Immature natural killer cell (primary cell): Measurements from ENCODE around the gene SNRK. TPM values are rescaled to one million over a fixed set of nuclear protein-coding genes. Genes with fewer than 3 reads are reported as not detected.
A peak's percentile ranks its signal among the peaks of the same experiment; 100 is the strongest.

Experiments used
- DNase-seq, 3 donors: peaks; one replicate each; pipeline ENCODE4 v3.0.0; 2022; ENCODE audit warnings: mixed read lengths in 1 of 3
- H3K27ac Mint-ChIP-seq, 6 donors: one replicate each; pipeline ENCODE4 v1.8.0; 2020; ENCODE audit warnings: mixed read lengths in 6 of 6, mild to moderate bottlenecking in 5 of 6, inconsistent platforms in 4 of 6, moderate library complexity in 3 of 6
- H3K27me3 Mint-ChIP-seq, 3 donors: one replicate each; pipeline ENCODE4 v1.8.0; 2020 to 2021; ENCODE audit warnings: low read depth in 3 of 3, mild to moderate bottlenecking in 3 of 3, mixed read lengths in 3 of 3, moderate library complexity in 3 of 3, inconsistent platforms in 1 of 3
- H3K36me3 Mint-ChIP-seq, 3 donors: one replicate each; pipeline ENCODE4 v1.8.0; 2020; ENCODE audit warnings: mixed read lengths in 3 of 3, inconsistent platforms in 2 of 3, mild to moderate bottlenecking in 2 of 3
- H3K4me1 Mint-ChIP-seq, 2 donors: one replicate each; pipeline ENCODE4 v1.8.0; 2020; ENCODE audit warnings: inconsistent platforms in 2 of 2, mild to moderate bottlenecking in 2 of 2, mixed read lengths in 2 of 2, moderate library complexity in 1 of 2
- H3K4me3 Mint-ChIP-seq, 5 donors: one replicate each; pipeline ENCODE4 v1.8.0; 2020; ENCODE audit warnings: mild to moderate bottlenecking in 5 of 5, mixed read lengths in 5 of 5, inconsistent platforms in 3 of 5, moderate library complexity in 3 of 5
- H3K9me3 Mint-ChIP-seq, 6 donors: one replicate each; pipeline ENCODE4 v1.8.0; 2020; ENCODE audit warnings: mild to moderate bottlenecking in 6 of 6, mixed read lengths in 6 of 6, inconsistent platforms in 4 of 6, moderate library complexity in 3 of 6
- polyA plus RNA-seq, 3 donors: library from polyadenylated mRNA; unstranded; fragments of 300-500 nt; fragmentation: Illumina TruSeq; gene quantifications; one replicate each; pipeline ENCODE4 v1.2.3, GENCODE V29; 2021

The SNRK gene
- polyA plus RNA-seq, 3 donors from 2014 or later, result 34.3 to 68.6 (median 38.4) TPM

- peaks cover 24 to 28% of the 10 kb centered on the region in 2 donors for H3K4me1 Mint-ChIP-seq
- H3K27me3 Mint-ChIP-seq, result peaks cover 0 to 10% (median 10%) of the 10 kb centered on the region in 3 donors
- no peaks in the 10 kb centered on the region for H3K9me3 Mint-ChIP-seq
- no peak overlapping the region for H3K4me3 Mint-ChIP-seq
- peak overlapping the region in 1 of 6 donors; percentile 63 for H3K27ac Mint-ChIP-seq
- peaks cover 0 to 4% (median 0%) of the 10 kb centered on the region in 3 donors for H3K36me3 Mint-ChIP-seq
- DNase-seq, result no peak
These were observed 30.7 kb upstream of the SNRK start for GRCh38 chr3:43255662-43256061.

- peaks cover 0 to 4% (median 0%) of the 10 kb centered on the region in 3 donors for H3K36me3 Mint-ChIP-seq
- no peaks in the 10 kb centered on the region for H3K9me3 Mint-ChIP-seq
- H3K4me1 Mint-ChIP-seq, result peaks cover 24 to 28% of the 10 kb centered on the region in 2 donors
- DNase-seq, result peak in 1 of 3 donors; percentile 26
- H3K27me3 Mint-ChIP-seq, result peaks cover 0 to 12% (median 10%) of the 10 kb centered on the region in 3 donors
- peak overlapping the region in 3 of 6 donors; percentile 13 to 74 (median 65) for H3K27ac Mint-ChIP-seq
- H3K4me3 Mint-ChIP-seq, result peak overlapping the region in 4 of 5 donors; percentile 17 to 31 (median 24)
These were observed 29.5 kb upstream of the SNRK start for GRCh38 chr3:43256714-43257461.

GRCh38 chr3:43257850-43258249 is 28.5 kb upstream of the SNRK start:
- Mint-ChIP-seq H3K36me3 (peaks cover 0 to 4% (median 0%) of the 10 kb centered on the region in 3 donors), H3K27ac (no peak overlapping the region), H3K27me3 (peaks cover 0 to 12% (median 10%) of the 10 kb centered on the region in 3 donors)

GRCh38 chr3:43259626-43260025 is 26.7 kb upstream of the SNRK start:
- Mint-ChIP-seq H3K27me3 (peaks cover 0 to 9% (median 8%) of the 10 kb centered on the region in 3 donors), H3K27ac (no peak overlapping the region), H3K9me3 (no peaks in the 10 kb centered on the region), H3K36me3 (no peaks in the 10 kb centered on the region), H3K4me3 (no peak overlapping the region), H3K4me1 (peaks cover 24 to 28% of the 10 kb centered on the region in 2 donors)
- DNase-seq, result no peak

More at GRCh38 chr3:43257850-43258249, 28.5 kb upstream of the SNRK start:
- DNase-seq, result no peak
- Mint-ChIP-seq H3K4me1 (peaks cover 24 to 28% of the 10 kb centered on the region in 2 donors), H3K4me3 (no peak overlapping the region), H3K9me3 (no peaks in the 10 kb centered on the region)

- no peak overlapping the region for H3K4me3 Mint-ChIP-seq
- H3K27ac Mint-ChIP-seq, result no peak overlapping the region
- H3K36me3 Mint-ChIP-seq, result no peaks in the 10 kb centered on the region
These were observed 25.9 kb upstream of the SNRK start for GRCh38 chr3:43260412-43260811.

GRCh38 chr3:43262194-43262593 is 24.1 kb upstream of the SNRK start:
- H3K36me3 Mint-ChIP-seq, result no peaks in the 10 kb centered on the region
- H3K4me1 Mint-ChIP-seq, result peaks cover 17 to 21% of the 10 kb centered on the region in 2 donors
- no peak for DNase-seq
- peaks cover 0 to 2% (median 0%) of the 10 kb centered on the region in 3 donors for H3K27me3 Mint-ChIP-seq
- H3K4me3 Mint-ChIP-seq, result no peak overlapping the region
- H3K9me3 Mint-ChIP-seq, result no peaks in the 10 kb centered on the region
- no peak overlapping the region for H3K27ac Mint-ChIP-seq

More at GRCh38 chr3:43260412-43260811, 25.9 kb upstream of the SNRK start:
- peaks cover 24 to 28% of the 10 kb centered on the region in 2 donors for H3K4me1 Mint-ChIP-seq
- peaks cover 0 to 6% (median 5%) of the 10 kb centered on the region in 3 donors for H3K27me3 Mint-ChIP-seq
- DNase-seq, result no peak
- H3K9me3 Mint-ChIP-seq, result no peaks in the 10 kb centered on the region

GRCh38 chr3:43266451-43266850 is 19.9 kb upstream of the SNRK start:
- H3K27ac Mint-ChIP-seq, result peak overlapping the region in 1 of 6 donors; percentile 68
- H3K9me3 Mint-ChIP-seq, result no peaks in the 10 kb centered on the region
- no peak overlapping the region for H3K4me3 Mint-ChIP-seq
- H3K36me3 Mint-ChIP-seq, result no peaks in the 10 kb centered on the region
- H3K27me3 Mint-ChIP-seq, result peaks cover 0 to 3% (median 0%) of the 10 kb centered on the region in 3 donors
- H3K4me1 Mint-ChIP-seq, result peaks cover 14 to 15% of the 10 kb centered on the region in 2 donors
- DNase-seq, result no peak

- no peak for DNase-seq
- Mint-ChIP-seq H3K36me3 (no peaks in the 10 kb centered on the region), H3K4me3 (no peak overlapping the region), H3K27ac (peak overlapping the region in 3 of 6 donors; percentile 14 to 42 (median 23)), H3K27me3 (peaks cover 0 to 3% (median 0%) of the 10 kb centered on the region in 3 donors), H3K9me3 (no peaks in the 10 kb centered on the region), H3K4me1 (peaks cover 14 to 15% of the 10 kb centered on the region in 2 donors)
These were observed 19.3 kb upstream of the SNRK start for GRCh38 chr3:43266995-43267394.

- DNase-seq, result no peak
- Mint-ChIP-seq H3K36me3 (no peaks in the 10 kb centered on the region), H3K4me1 (peaks cover 14 to 15% of the 10 kb centered on the region in 2 donors), H3K27me3 (peaks cover 0 to 6% (median under 1%) of the 10 kb centered on the region in 3 donors), H3K9me3 (no peaks in the 10 kb centered on the region), H3K4me3 (no peak overlapping the region), H3K27ac (no peak overlapping the region)
These were observed 17.7 kb upstream of the SNRK start for GRCh38 chr3:43268636-43269035.

GRCh38 chr3:43270078-43270477 is 16.3 kb upstream of the SNRK start:
- H3K27me3 Mint-ChIP-seq, result peaks cover 0 to 8% (median 6%) of the 10 kb centered on the region in 3 donors
- H3K4me1 Mint-ChIP-seq, result peaks cover 14 to 15% of the 10 kb centered on the region in 2 donors
- H3K27ac Mint-ChIP-seq, result no peak overlapping the region
- no peak overlapping the region for H3K4me3 Mint-ChIP-seq
- no peaks in the 10 kb centered on the region for H3K9me3 Mint-ChIP-seq
- no peaks in the 10 kb centered on the region for H3K36me3 Mint-ChIP-seq
- DNase-seq, result no peak

GRCh38 chr3:43273416-43273815 is 12.9 kb upstream of the SNRK start:
- peaks cover 0 to 8% (median 6%) of the 10 kb centered on the region in 3 donors for H3K27me3 Mint-ChIP-seq
- H3K4me3 Mint-ChIP-seq, result no peak overlapping the region
- H3K4me1 Mint-ChIP-seq, result no peaks in the 10 kb centered on the region
- DNase-seq, result no peak
- peak overlapping the region in 1 of 6 donors; percentile 15 for H3K27ac Mint-ChIP-seq
- H3K36me3 Mint-ChIP-seq, result peaks cover 0 to 6% (median 0%) of the 10 kb centered on the region in 3 donors
- H3K9me3 Mint-ChIP-seq, result peaks cover 0 to 2% (median 0%) of the 10 kb centered on the region in 6 donors

GRCh38 chr3:43279082-43279481 is 7.3 kb upstream of the SNRK start:
- peaks cover 0 to 2% (median 0%) of the 10 kb centered on the region in 6 donors for H3K9me3 Mint-ChIP-seq
- H3K4me3 Mint-ChIP-seq, result no peak overlapping the region
- peaks cover 0 to 7% (median 7%) of the 10 kb centered on the region in 3 donors for H3K27me3 Mint-ChIP-seq
- H3K36me3 Mint-ChIP-seq, result peaks cover 0 to 6% (median 0%) of the 10 kb centered on the region in 3 donors
- no peak overlapping the region for H3K27ac Mint-ChIP-seq
- no peak for DNase-seq
- no peaks in the 10 kb centered on the region for H3K4me1 Mint-ChIP-seq

- no peak for DNase-seq
- no peaks in the 10 kb centered on the region for H3K4me1 Mint-ChIP-seq
- H3K9me3 Mint-ChIP-seq, result peaks cover 0 to 2% (median 0%) of the 10 kb centered on the region in 6 donors
- peaks cover 0 to 11% (median 6%) of the 10 kb centered on the region in 3 donors for H3K27me3 Mint-ChIP-seq
- no peak overlapping the region for H3K27ac Mint-ChIP-seq
- no peak overlapping the region for H3K4me3 Mint-ChIP-seq
- peaks cover 0 to 6% (median 0%) of the 10 kb centered on the region in 3 donors for H3K36me3 Mint-ChIP-seq
These were observed 6.8 kb upstream of the SNRK start for GRCh38 chr3:43279532-43279931.

GRCh38 chr3:43281020-43281419 is 5.3 kb upstream of the SNRK start:
- H3K4me3 Mint-ChIP-seq, result no peak overlapping the region
- H3K27me3 Mint-ChIP-seq, result peaks cover 3 to 16% (median 3%) of the 10 kb centered on the region in 3 donors
- H3K27ac Mint-ChIP-seq, result no peak overlapping the region
- DNase-seq, result no peak
- peaks cover 0 to 2% (median 0%) of the 10 kb centered on the region in 6 donors for H3K9me3 Mint-ChIP-seq
- peaks cover 0 to 6% (median 0%) of the 10 kb centered on the region in 3 donors for H3K36me3 Mint-ChIP-seq
- peaks cover 3 to 4% of the 10 kb centered on the region in 2 donors for H3K4me1 Mint-ChIP-seq
